T follicular helper cell (primary cell): Measurements from ENCODE around the gene ZNF524.
"Not testable (repeated sequence)": the region's sequence is repeated elsewhere in the genome, so short reads cannot be mapped to it uniquely, and the experiment has no call there.

Experiments
- DNase-seq: peaks from one replicate; pipeline ENCODE4 v3.0.0-alpha.2; 2020; ENCODE audit warnings: low read depth
- total RNA-seq, 2 experiments: gene quantifications; one replicate each; lab custom pipeline; 2026; lab: John Stamatoyannopoulos, UW

ZNF524 gene, protein sequence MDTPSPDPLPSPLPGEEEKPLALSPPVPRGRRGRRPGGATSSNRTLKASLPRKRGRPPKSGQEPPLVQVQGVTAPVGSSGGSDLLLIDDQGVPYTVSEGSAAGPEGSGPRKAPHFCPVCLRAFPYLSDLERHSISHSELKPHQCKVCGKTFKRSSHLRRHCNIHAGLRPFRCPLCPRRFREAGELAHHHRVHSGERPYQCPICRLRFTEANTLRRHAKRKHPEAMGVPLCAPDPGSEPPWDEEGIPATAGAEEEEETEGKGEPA
- 7.5 to 24.4 reads per million in 2 experiments for total RNA-seq

DNA sequence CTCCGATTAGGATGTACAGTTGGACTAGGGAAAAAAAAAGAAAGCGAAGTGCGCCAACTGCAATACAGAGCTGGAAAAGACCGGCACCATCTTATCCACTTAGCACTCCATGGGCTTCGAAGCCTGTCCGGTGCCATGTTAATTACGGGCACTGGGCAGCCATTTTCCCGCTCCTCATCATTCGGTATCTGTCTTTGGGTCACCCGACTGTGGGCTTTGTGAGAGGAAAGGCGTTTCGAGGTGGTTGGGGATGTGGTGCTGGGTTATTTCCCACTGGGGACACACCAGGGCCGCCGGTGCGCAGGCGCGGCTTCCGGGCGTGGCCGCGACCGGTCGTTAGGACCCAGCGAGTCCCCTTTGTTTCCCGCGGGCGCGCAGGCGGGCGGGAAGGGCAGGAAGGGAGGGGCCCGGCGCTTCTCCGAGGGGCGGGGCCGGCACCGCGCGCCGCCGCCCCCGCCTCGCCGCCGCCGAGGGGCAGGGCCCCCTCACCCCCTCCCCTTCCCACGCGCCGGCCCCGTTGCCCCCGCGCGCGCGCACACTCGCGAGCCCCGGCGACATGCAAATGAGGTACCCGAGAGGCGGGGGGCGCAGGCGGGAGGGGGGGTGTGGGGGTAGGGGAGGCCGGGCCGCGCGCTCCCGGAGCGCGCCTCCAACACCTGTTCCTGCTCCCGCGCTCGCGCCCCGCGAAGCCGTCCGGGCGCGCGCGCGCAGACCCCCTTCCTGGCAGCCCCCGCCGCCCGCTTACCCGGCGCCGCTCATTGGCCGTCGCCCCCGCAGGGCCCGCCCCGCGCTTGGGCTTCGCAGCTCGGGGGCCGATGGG is at the start of gene ZNF524:
ZNF524 (plus strand) TSS at position 447 of the 820 bp plus-strand sequence. CDS start 1,825 bp downstream, outside the sequence.
- peak; percentile 76 for DNase-seq

DNA sequence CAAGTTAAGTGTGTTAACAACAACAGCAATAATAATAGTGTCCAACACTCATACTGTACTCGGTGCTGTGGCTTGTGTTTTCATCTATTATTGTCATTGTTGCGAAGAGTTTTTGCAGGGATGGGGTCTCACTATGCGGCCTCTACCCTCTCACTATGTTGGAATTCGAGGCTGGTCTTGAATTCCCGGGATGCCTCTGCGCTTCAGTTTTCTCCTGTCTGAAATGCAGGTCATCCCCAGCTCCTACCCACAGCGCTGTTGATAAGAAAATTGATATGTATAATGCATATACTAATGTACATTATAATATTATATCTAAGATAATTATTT is 49.8 kb upstream of the ZNF524 start:
- no peak for DNase-seq

GRCh38 chr19:55552206-55552605 is 47.9 kb upstream of the ZNF524 start:
- no peak for DNase-seq

DNA sequence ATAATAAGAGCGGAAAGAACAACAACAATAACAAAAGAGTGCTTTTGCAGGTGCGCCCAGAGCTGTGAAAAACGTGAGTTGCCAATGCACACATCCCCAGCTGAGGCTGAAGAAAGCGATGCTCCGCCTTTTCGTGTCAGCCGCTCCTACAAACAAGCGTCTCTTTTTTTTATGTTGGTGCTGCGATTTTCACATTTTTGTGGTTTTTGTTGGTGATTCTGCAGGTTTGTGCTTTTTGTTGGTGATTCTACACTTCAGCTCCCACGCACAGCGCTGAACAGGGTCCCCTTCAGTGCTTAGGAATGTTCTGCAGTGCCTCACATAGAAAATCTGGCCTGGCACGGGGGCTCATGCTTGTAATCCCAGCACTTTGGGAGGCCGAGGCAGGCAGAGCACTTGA is 47.5 kb upstream of the ZNF524 start:
- no peak for DNase-seq

DNA sequence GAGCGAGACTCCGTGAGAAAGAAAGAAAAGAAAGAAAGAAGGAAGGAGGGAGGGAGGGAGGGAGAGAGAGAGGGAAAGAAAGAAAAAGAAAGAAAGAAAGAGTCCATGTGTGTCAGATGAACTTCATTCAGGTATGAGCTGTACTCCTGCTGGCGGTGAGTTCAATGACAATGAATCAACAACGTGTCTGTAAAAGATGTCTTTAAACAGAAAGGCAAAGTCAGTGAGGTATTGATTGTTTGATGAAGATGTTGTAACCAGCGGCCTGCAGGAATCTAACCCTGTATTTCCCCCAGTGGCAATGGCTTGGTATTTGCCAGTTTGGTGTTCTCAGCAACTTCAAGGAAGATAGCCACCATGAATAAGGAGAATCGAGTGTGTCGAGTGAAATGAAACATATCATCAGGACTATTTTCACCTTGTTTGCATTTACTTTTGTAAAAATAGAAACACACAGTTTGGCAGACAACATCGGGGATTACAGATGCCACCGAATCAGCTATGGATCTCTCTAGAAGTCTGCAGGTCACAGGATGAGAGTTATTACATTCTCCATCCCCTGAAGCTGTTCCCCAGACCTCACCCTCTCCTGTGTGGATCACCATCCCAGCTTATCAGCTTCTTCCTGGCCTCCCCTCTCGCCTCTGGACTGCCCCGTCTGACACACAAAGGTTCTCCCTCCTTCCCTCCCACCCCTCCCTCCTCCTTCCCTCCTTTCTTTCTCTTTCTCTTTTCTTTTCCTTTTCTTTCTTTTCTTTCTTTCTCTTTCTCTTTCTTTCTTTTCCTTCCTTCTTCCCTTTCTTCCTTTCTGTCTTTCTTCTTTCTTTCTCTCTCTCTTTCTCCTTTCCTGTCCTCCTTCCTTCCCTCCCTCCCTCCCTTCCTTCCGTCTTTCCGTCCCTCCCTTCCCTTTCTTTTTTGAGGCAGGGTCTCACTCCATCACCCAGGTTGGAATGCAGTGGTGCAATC is 46.6 kb upstream of the ZNF524 start:
- DNase-seq: no peak

- DNase-seq: no peak
These were observed 45.8 kb upstream of the ZNF524 start for GRCh38 chr19:55554302-55554701.

GRCh38 chr19:55554741-55555152 is 45.3 kb upstream of the ZNF524 start:
- DNase-seq: no peak

- no peak for DNase-seq
These were observed 40.4 kb upstream of the ZNF524 start for GRCh38 chr19:55559684-55560083.

DNA sequence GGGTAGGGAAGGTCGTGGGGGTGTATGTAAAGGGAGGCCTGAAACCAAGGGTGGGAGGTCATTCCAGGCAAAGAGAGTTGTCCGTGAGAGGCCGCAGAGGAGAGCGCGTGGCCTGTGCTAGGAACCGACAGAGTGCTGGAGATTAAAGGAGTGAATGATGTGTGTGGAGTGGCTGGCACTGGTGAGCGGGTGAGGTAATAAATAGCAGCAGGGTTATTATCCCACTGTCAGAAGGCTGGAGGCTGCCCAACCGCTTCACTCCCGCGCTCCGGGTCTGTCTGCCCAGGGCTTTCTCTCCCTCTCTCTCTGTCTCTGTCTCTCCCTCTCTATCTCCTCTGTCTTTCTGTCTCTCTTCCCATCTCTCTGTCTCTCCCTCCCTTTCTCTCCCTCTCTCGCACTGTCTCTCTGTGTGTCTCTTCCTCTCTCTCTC is 36.8 kb upstream of the ZNF524 start:
- no peak for DNase-seq

DNA sequence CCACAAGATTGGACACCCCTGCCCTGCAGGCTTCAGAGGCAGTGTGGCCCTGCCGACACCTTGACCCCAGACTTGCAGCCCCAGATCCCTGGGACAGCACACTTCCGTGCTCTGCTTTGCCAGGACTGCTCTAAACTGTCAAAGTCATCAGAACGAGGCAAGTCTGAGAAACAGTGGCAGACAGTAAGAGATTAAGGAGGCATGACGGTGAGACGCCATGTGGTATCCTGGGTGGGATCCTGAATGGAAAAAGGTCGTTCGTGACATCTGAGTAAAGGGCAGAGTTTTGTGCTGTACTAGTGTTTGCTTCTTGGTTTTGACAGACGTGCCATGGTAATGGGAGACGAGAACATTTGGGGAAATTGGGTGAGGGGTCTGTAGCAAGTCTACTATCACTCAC is 33.3 kb upstream of the ZNF524 start:
- no peak for DNase-seq

- DNase-seq: no peak
These were observed 32.3 kb upstream of the ZNF524 start for GRCh38 chr19:55567708-55568328.

DNA sequence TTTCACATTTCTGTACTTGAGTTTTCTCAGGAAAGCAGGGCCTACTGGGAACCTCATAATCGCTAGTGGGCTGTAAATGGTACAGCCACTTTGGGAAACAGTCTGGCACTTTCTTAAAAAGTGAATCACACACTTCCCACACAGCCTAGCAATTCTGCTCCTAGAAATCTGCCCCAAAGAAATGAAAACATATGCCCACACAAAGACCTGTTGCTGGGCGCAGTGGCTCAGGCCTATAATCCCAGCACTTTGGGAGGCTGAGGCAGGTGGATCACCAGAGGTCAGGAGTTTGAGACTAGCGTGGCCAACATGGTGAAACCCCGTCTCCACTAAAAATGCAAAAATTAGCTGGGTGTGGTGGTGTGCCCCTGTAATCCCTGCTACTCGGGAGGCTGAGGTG is 30.6 kb upstream of the ZNF524 start:
- not testable (repeated sequence) for DNase-seq

- DNase-seq: not testable (repeated sequence)
These were observed 26.2 kb upstream of the ZNF524 start for GRCh38 chr19:55573929-55574328.

- no peak for DNase-seq
These were observed 23.3 kb upstream of the ZNF524 start for GRCh38 chr19:55576746-55577145.

GRCh38 chr19:55578031-55578760 is 21.9 kb upstream of the ZNF524 start:
- no peak for DNase-seq

DNA sequence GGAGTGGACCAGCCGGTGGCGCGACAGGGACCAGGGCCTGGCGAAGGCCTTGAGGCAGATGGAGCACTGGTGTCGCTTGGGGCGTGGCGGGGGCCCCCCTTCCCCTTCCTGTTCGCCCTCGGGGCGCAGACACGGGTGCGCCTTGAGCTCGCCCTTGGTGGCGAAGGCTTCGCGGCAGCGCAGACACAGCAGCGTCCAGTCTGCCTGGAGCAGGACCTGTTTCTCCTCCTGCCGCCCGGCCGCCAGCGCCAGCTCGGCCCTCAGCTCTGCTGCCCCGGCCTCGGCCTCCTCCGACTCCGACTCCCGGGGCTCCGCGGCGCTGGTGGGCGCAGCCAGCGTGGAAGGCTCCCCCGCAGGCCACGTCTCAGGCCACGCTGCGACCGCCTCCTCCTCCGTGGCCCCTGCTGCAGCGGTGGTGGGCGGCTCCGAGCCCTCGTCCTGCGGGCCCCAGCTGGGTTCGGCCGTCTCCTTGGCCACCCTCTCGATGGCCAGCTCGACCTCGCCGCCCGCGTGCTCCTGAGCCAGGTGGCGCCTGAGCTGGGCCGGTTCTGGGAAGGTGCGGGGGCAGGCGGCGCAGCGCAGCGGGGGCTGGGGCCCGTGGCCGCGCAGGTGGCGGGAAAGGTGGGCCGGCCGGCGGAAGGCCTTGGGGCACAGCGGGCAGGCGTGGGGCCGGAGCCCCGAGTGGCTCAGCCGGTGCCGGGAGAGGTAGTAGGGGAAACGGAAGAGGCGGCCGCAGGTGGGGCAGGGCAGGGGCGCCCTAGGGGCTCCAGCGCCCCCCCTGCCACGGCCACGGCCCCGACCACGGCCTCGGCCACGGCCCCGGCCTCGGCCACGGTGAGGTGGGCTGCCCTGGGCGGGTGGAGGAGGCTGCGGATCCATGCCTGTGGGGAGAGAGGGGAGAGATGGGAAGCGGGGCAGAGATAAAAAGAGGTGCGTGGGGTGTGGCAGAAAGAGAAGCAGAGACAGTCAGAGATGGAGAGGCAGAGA is 21.0 kb upstream of the ZNF524 start:
- DNase-seq: no peak

GRCh38 chr19:55579766-55580621 is 20.1 kb upstream of the ZNF524 start:
- no peak for DNase-seq

GRCh38 chr19:55580628-55581144 is 19.4 kb upstream of the ZNF524 start, which contains the start of gene ZNF579:
TSS of gene ZNF579 (minus strand) at chr19:55580848. CDS start at chr19:55579639, 1,209 bp downstream.
- DNase-seq: peak; percentile 58
